SU-DHL-6 (cell line): Measurements from ENCODE around the gene HHEX.

ENCODE experiments used
- H2AFZ ChIP-seq: fragments of 200-600 bp; sonication (generic); 2 replicates; pipeline ENCODE4 v1.6.1; 2014; ENCODE audit warnings: low read depth, mild to moderate bottlenecking, moderate library complexity, mixed read lengths, antibody characterized with exemption, low read length; ENCODE audit not compliant: severe bottlenecking
- H3F3A ChIP-seq: fragments of 200-600 bp; shearing (Covaris generic); 2 replicates; pipeline ENCODE4 v1.6.0; 2016; ENCODE audit warnings: antibody characterized with exemption, mild to moderate bottlenecking; ENCODE audit not compliant: insufficient read depth
- H3K27ac ChIP-seq: fragments of 200-600 bp; sonication (generic); 2 replicates; pipeline ENCODE4 v1.5.1; 2016; ENCODE audit warnings: low read depth, mild to moderate bottlenecking, low read length, moderate library complexity, mixed read lengths
- H3K27me3 ChIP-seq: fragments of 200-600 bp; sonication (generic), shearing (Covaris generic); 2 replicates; pipeline ENCODE4 v1.6.0; 2014; ENCODE audit warnings: mild to moderate bottlenecking, low read length
- H3K36me3 ChIP-seq: fragments of 200-600 bp; sonication (generic); 2 replicates; pipeline ENCODE4 v1.6.1; 2014; ENCODE audit warnings: mild to moderate bottlenecking, low read length, mixed read lengths
- H3K4me2 ChIP-seq: fragments of 300-600, 200-600 bp; shearing (Covaris generic), sonication (generic); 2 replicates; pipeline ENCODE4 v1.6.0; 2014; ENCODE audit warnings: low read length, low read depth, mild to moderate bottlenecking; ENCODE audit not compliant: poor library complexity, severe bottlenecking
- H3K4me3 ChIP-seq: fragments of 200-600 bp; sonication (generic); 2 replicates; pipeline ENCODE4 v1.5.1; 2014; ENCODE audit warnings: antibody characterized with exemption, low read length, mild to moderate bottlenecking, mixed read lengths; ENCODE audit not compliant: insufficient read depth, poor library complexity, severe bottlenecking
- H3K79me2 ChIP-seq: fragments of 200-600 bp; sonication (generic); 2 replicates; pipeline ENCODE4 v1.6.1; 2014; ENCODE audit warnings: mild to moderate bottlenecking, low read length, moderate library complexity; ENCODE audit not compliant: insufficient read depth
- H3K9ac ChIP-seq: fragments of 200-600 bp; sonication (generic); 2 replicates; pipeline ENCODE4 v1.7.0; 2014; ENCODE audit warnings: mild to moderate bottlenecking, low read length
- H3K9me2 ChIP-seq: fragments of 200-600 bp; sonication (generic); replicated peaks from 2 replicates; pipeline ENCODE4 v1.6.1; 2014; ENCODE audit warnings: low read length; ENCODE audit not compliant: insufficient read depth
- H3K9me3 ChIP-seq: fragments of 200-600 bp; sonication (generic); 2 replicates; pipeline ENCODE4 v1.6.1; 2014; ENCODE audit warnings: low read length, mixed read lengths; ENCODE audit not compliant: insufficient read depth
- H4K20me1 ChIP-seq: fragments of 200-600 bp; sonication (generic); 2 replicates; pipeline ENCODE4 v1.6.1; 2014; ENCODE audit warnings: low read depth, mild to moderate bottlenecking, antibody characterized with exemption, low read length, moderate library complexity, mixed read lengths
- CTCF ChIP-seq: fragments of 200-600 bp; sonication (generic); IDR thresholded peaks from one replicate; pipeline ENCODE4 v1.5.1; 2017; ENCODE audit warnings: antibody characterized with exemption, mild to moderate bottlenecking, low read length, moderate library complexity; ENCODE audit not compliant: insufficient read depth, poor library complexity, severe bottlenecking
- EZH2phosphoT487 ChIP-seq: fragments of 200-600 bp; sonication (generic), shearing (Covaris generic); conservative IDR thresholded peaks from 2 replicates; pipeline ENCODE4 v1.6.1; 2018; ENCODE audit warnings: mild to moderate bottlenecking, antibody characterized with exemption, low read length, moderate library complexity, mixed read lengths

The HHEX gene

GRCh38 chr10:92688573-92688926 lies 1.2 kb upstream of the HHEX start:
- Histone ChIP-seq H3F3A (peaks cover 28% of the 10 kb centered on the region), H2AFZ (no peak overlapping the region), H3K36me3 (peaks cover 9% of the 10 kb centered on the region), H3K27ac (no peak overlapping the region), H3K4me2 (peak overlapping the region; percentile 72), H3K9me3 (no peaks in the 10 kb centered on the region), H4K20me1 (no peaks in the 10 kb centered on the region), H3K79me2 (no peaks in the 10 kb centered on the region), H3K9me2 (no peaks in the 10 kb centered on the region), H3K4me3 (no peak overlapping the region), H3K27me3 (no peaks in the 10 kb centered on the region), H3K9ac (peak overlapping the region; percentile 40; the same call in 1 of the 2 replicates)
- no peak for TF ChIP-seq CTCF
- no peak for TF ChIP-seq EZH2phosphoT487

- no peaks in the 10 kb centered on the region for H3K27me3 ChIP-seq
- peak; percentile 21 for TF ChIP-seq CTCF
- no peak for TF ChIP-seq EZH2phosphoT487
- H4K20me1 ChIP-seq = no peaks in the 10 kb centered on the region
- H3K79me2 ChIP-seq = no peaks in the 10 kb centered on the region
- H3K4me3 ChIP-seq = peak overlapping the region; percentile 47
- H2AFZ ChIP-seq = peak overlapping the region; percentile 76
- H3K36me3 ChIP-seq = peaks cover 13% of the 10 kb centered on the region
- H3K9ac ChIP-seq = peak overlapping the region; percentile 40
- H3K4me2 ChIP-seq = peak overlapping the region; percentile 72
- H3K27ac ChIP-seq = no peak overlapping the region; the same call in 1 of the 2 replicates
- peaks cover 33% of the 10 kb centered on the region for H3F3A ChIP-seq
- H3K9me2 ChIP-seq = no peaks in the 10 kb centered on the region
- H3K9me3 ChIP-seq = no peaks in the 10 kb centered on the region
Observed at GRCh38 chr10:92688927-92689662, 660 bp upstream of the HHEX start.

- no peak overlapping the region for H3K27ac ChIP-seq
- no peaks in the 10 kb centered on the region for H3K27me3 ChIP-seq
Observed at GRCh38 chr10:92690211-92690914, 608 bp downstream of the HHEX start.

More at GRCh38 chr10:92690211-92690914, 608 bp downstream of the HHEX start:
- H4K20me1 ChIP-seq = no peaks in the 10 kb centered on the region
- no peaks in the 10 kb centered on the region for H3K9me3 ChIP-seq
- H3K79me2 ChIP-seq = no peaks in the 10 kb centered on the region
- H3F3A ChIP-seq = peaks cover 40% of the 10 kb centered on the region
- peak overlapping the region; percentile 75 for H3K9ac ChIP-seq
- no peaks in the 10 kb centered on the region for H3K9me2 ChIP-seq
- peak overlapping the region; percentile 73 for H3K4me2 ChIP-seq
- H2AFZ ChIP-seq = peak overlapping the region; percentile 58
- TF ChIP-seq EZH2phosphoT487 = no peak
- TF ChIP-seq CTCF = no peak
- peaks cover 15% of the 10 kb centered on the region for H3K36me3 ChIP-seq
- H3K4me3 ChIP-seq = peak overlapping the region; percentile 84
